GM21381 (cell line): ENCODE results near the gene COL26A1.
"Not testable (repeated sequence)": the region's sequence is repeated elsewhere in the genome, so short reads cannot be mapped to it uniquely, and the experiment has no call there.

Experiments used
- ATAC-seq: cut with Tn5 transposase; IDR thresholded peaks from one replicate; pipeline ENCODE4 v1.9.1; 2021; ENCODE audit warnings: mild to moderate bottlenecking, moderate library complexity; ENCODE audit not compliant: unreplicated experiment

COL26A1 gene

GRCh38 chr7:101362334-101363195 lies at the start of gene COL26A1:
TSS of gene COL26A1 (plus strand) at chr7:101362875. CDS start at chr7:101363033, 158 bp downstream.
- no peak for ATAC-seq

- ATAC-seq, result no peak
Measured at GRCh38 chr7:101315336-101315735, 47.3 kb upstream of the COL26A1 start.

GRCh38 chr7:101319401-101319800 lies 43.3 kb upstream of the COL26A1 start:
- ATAC-seq, result no peak

- peak; percentile 98 for ATAC-seq
Measured at GRCh38 chr7:101321491-101322401, 40.9 kb upstream of the COL26A1 start, which contains the start of gene IFT22. TSS of gene IFT22 (minus strand) at chr7:101321812. CDS start at chr7:101321709, 103 bp downstream.

GRCh38 chr7:101328159-101328558 lies 34.5 kb upstream of the COL26A1 start:
- no peak for ATAC-seq

GRCh38 chr7:101330011-101330484 lies 32.6 kb upstream of the COL26A1 start:
- no peak for ATAC-seq

- ATAC-seq, result no peak
Measured at GRCh38 chr7:101332026-101332425, 30.6 kb upstream of the COL26A1 start.

GRCh38 chr7:101333912-101334311 lies 28.8 kb upstream of the COL26A1 start:
- no peak for ATAC-seq

GRCh38 chr7:101340379-101340778 lies 22.3 kb upstream of the COL26A1 start:
- no peak for ATAC-seq

GRCh38 chr7:101342892-101343291 lies 19.8 kb upstream of the COL26A1 start:
- ATAC-seq, result no peak

GRCh38 chr7:101347477-101347876 lies 15.2 kb upstream of the COL26A1 start:
- no peak for ATAC-seq

- not testable (repeated sequence) for ATAC-seq
Measured at GRCh38 chr7:101348456-101349067, 14.1 kb upstream of the COL26A1 start.

GRCh38 chr7:101349300-101349699 lies 13.4 kb upstream of the COL26A1 start:
- not testable (repeated sequence) for ATAC-seq

GRCh38 chr7:101352920-101353308 lies 9.8 kb upstream of the COL26A1 start:
- ATAC-seq, result no peak

- no peak for ATAC-seq
Measured at GRCh38 chr7:101357433-101357832, 5.2 kb upstream of the COL26A1 start.

- ATAC-seq, result no peak
Measured at GRCh38 chr7:101363196-101363733, 590 bp downstream of the COL26A1 start.

GRCh38 chr7:101363734-101364374 lies 1.2 kb downstream of the COL26A1 start:
- ATAC-seq, result no peak

GRCh38 chr7:101365956-101366355 lies 3.3 kb downstream of the COL26A1 start:
- ATAC-seq, result no peak

GRCh38 chr7:101367676-101368075 lies 5.0 kb downstream of the COL26A1 start:
- no peak for ATAC-seq
